ENCODE data around the gene RXRA.

Gene RXRA

DNA sequence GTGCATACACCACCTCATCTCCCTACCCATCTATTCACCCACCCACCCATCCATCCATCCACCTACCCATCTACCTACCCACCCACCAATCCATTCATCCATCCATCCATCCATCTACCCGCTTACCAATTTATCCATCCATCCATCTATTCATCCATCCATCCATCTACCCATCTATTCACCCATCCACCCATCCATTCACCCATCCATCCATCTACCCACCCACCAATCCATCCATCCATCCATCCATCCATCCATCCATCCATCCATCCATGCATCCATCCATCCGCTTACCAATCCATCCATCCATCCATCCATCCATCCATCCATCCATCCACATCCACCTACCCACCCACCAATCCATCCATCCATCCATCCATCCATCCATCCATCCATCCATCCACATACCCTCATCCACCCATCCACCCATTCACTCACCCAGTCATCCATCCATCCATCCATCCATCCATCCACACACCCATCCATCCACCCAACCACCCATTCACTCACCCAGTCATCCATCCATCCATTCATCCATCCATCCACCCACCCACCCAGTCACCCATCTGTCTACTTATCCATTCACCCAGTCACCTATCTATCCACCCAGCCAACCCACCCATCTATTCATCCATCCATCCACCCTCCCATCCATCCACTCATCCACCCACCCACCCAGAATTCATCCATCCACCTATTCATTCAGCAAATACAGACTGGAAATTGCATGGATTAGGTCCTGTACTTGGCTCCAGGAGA is 125.6 kb downstream of the RXRA start:
- DNase-seq (ENCODE audit: low spot score), result no peak
- TF ChIP-seq, protein P1, sequence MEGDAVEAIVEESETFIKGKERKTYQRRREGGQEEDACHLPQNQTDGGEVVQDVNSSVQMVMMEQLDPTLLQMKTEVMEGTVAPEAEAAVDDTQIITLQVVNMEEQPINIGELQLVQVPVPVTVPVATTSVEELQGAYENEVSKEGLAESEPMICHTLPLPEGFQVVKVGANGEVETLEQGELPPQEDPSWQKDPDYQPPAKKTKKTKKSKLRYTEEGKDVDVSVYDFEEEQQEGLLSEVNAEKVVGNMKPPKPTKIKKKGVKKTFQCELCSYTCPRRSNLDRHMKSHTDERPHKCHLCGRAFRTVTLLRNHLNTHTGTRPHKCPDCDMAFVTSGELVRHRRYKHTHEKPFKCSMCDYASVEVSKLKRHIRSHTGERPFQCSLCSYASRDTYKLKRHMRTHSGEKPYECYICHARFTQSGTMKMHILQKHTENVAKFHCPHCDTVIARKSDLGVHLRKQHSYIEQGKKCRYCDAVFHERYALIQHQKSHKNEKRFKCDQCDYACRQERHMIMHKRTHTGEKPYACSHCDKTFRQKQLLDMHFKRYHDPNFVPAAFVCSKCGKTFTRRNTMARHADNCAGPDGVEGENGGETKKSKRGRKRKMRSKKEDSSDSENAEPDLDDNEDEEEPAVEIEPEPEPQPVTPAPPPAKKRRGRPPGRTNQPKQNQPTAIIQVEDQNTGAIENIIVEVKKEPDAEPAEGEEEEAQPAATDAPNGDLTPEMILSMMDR (IDR thresholded peaks at IDR 0.05; ENCODE audit: borderline replicate concordance, control extremely low read depth, extremely low read depth, insufficient read depth, missing control alignments), result no peak
- in situ Hi-C loops (cut with MboI; ENCODE audit: low sequenced_read_pairs, unreplicated experiment), result no loop called here

DNA sequence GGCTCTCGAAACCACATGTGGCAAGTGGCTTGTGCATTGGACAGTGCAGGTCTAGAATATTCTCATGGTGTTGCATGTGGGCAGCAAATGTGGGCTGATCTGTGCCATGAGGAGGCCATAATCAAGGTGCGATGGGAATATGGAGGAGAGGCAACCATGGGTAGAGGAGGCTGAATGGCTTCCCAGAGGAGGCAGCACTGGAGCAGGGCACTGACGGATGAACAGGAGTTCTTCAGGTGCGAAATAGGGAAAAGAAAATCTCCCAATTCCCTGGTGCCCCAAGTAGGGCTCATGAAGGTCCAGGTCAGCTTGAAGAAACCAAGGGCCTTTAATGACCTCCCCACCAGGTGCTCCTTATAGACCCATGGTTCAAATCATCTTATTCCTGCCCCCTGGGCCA is 126.5 kb downstream of the RXRA start:
- in situ Hi-C loops (cut with MboI; ENCODE audit: low sequenced_read_pairs, unreplicated experiment), result no loop called here
- TF ChIP-seq, protein P1 (IDR thresholded peaks at IDR 0.05; ENCODE audit: borderline replicate concordance, control extremely low read depth, extremely low read depth, insufficient read depth, missing control alignments), result no peak
- DNase-seq (ENCODE audit: low spot score), result no peak

DNA sequence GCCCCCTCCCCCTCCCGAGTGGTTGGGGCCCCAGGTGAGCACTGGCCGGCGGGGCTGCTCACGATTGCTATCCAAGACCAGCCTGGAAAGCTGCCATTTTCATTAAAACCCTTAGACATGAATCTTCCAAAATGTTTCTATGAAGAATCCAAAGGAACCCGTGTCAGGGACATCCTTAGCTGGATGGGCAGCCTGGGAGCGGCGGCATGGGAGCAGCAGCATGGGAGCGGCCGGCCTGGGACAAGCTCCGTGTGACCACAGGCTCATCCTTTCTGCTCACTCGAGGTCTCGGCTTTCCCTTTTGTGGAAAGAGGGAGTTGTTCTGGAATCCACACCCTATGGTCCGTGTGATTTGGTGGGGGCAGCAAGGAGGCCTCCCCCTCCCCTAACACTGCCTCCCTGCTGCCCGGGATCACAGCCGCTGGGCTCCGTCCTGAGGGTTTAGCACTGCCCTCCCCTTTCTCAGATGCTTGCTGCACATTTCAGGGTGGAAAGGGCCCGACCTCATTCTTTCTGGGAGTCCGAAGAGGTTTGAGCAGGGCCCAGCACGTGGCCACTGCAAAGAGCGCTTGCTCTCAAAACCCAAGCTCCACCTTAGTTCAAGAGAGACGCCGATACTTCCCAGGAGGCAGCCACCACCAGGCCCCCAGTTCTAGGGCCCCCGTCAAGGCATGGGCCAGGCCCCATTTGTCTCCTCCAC is 127.7 kb downstream of the RXRA start:
- in situ Hi-C loops (cut with MboI; ENCODE audit: low sequenced_read_pairs, unreplicated experiment), result no loop called here

DNA sequence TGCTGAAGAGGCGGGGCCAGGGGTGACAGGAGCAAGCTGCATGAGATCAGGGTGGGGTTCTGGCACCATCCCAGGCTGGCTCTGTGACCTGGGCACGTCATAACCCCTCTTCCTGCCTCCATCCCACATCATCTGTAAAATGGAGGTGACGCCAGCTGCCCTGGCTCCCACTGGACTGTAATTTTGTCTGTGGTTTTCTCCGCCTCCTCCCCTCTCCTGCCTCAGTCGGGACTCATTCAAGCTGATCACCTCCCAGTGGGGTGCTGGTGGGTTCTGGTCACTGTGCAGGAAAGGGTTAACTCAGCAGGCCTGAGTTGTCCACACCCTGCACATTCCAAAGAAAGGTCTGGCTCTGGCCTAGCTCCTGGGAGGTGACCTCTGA is 128.2 kb downstream of the RXRA start:
- in situ Hi-C loops (cut with MboI; ENCODE audit: low sequenced_read_pairs, unreplicated experiment), result no loop called here
- no peak for DNase-seq (ENCODE audit: low spot score)
- TF ChIP-seq, protein P1 (IDR thresholded peaks at IDR 0.05; ENCODE audit: borderline replicate concordance, control extremely low read depth, extremely low read depth, insufficient read depth, missing control alignments), result no peak

More for the DNA sequence above, 127.7 kb downstream of the RXRA start:
- DNase-seq (ENCODE audit: low spot score), result no peak
- TF ChIP-seq, protein P1 (IDR thresholded peaks at IDR 0.05; ENCODE audit: borderline replicate concordance, control extremely low read depth, extremely low read depth, insufficient read depth, missing control alignments), result no peak

DNA sequence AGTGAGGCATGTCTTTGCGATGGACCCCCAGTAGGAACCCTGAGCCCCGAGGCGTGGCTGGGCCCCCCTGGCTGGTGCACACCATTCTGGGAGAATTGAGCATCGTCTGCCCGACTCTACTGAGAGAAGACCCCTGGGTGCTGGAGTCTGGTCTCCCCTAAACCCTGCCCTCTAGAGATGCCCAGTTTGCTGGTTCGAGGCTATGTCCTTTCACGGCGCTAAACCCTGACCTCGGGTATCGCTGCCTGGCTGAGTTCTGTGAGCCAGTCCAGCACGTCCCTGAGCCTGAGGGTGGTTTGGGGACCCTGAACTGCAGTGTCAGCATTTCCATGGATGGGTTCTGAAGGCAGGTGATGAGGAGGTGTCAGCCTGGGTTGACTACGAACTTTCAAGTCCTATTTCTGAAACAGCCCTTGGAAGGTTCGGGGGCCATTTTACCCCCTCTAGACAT is 128.8 kb downstream of the RXRA start:
- in situ Hi-C loops (cut with MboI; ENCODE audit: low sequenced_read_pairs, unreplicated experiment), result no loop called here
- TF ChIP-seq, protein P1 (IDR thresholded peaks at IDR 0.05; ENCODE audit: borderline replicate concordance, control extremely low read depth, extremely low read depth, insufficient read depth, missing control alignments), result no peak
- DNase-seq (ENCODE audit: low spot score), result no peak

DNA sequence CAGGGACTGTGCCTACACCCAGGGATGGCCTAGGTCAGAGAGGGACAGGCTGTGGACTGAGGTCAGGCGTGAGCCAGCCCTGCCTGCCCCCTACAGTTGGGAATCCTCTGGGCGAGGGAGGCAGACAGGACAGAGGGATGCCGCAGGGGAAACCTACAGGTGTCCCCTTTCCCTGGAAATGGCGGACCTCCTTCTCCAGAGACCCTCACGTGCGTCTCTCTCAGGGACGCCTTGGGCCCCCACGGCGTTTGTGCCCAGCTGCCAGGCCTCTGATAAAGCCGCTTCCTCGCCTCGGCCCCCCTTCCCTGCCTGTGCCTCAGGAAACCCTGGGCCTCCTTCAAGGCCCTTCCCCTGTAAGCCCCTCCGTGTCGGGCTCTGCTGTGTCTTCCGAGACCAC is 129.3 kb downstream of the RXRA start:
- TF ChIP-seq, protein P1 (IDR thresholded peaks at IDR 0.05; ENCODE audit: borderline replicate concordance, control extremely low read depth, extremely low read depth, insufficient read depth, missing control alignments), result no peak
- no peak for DNase-seq (ENCODE audit: low spot score)
- in situ Hi-C loops (cut with MboI; ENCODE audit: low sequenced_read_pairs, unreplicated experiment), result no loop called here
